Ascending aorta (tissue), 2 donors: ENCODE data around the gene KRTAP12-4. TPM values are rescaled to one million over a fixed set of nuclear protein-coding genes. Genes with fewer than 3 reads are reported as not detected.

Experiments used
- DNase-seq, 2 donors: peaks; one replicate each; pipeline ENCODE4 v3.0.0-alpha.2; 2019; ENCODE audit warnings: low spot score in 2 of 2
- H3K27ac ChIP-seq, 2 donors: fragments of 200-600 bp; sonication (generic); one replicate each; pipeline ENCODE4 v1.5.1; 2016 to 2017; ENCODE audit warnings: mild to moderate bottlenecking in 1 of 2
- H3K27me3 ChIP-seq: fragments of 200-600 bp; sonication (generic); one replicate; pipeline ENCODE4 v1.5.1; 2017
- H3K36me3 ChIP-seq, 2 donors: fragments of 200-600 bp; sonication (generic); one replicate each; pipeline ENCODE4 v1.5.1; 2016
- H3K4me1 ChIP-seq, 2 donors: fragments of 200-600 bp; sonication (generic); one replicate each; pipeline ENCODE4 v1.5.1; 2016 to 2017; ENCODE audit warnings: mild to moderate bottlenecking in 1 of 2
- H3K4me3 ChIP-seq, 2 donors: fragments of 200-600 bp; sonication (generic); one replicate each; pipeline ENCODE4 v1.5.1; 2016 to 2017; ENCODE audit warnings: mild to moderate bottlenecking in 1 of 2
- H3K9me3 ChIP-seq, 2 donors: fragments of 200-600 bp; sonication (generic); one replicate each; pipeline ENCODE4 v1.5.1; 2016
- intact Hi-C: fragments of 100-400 bp; cut with DNase I; formaldehyde crosslinking; loops from one replicate; pipeline ENCODE4 v1.15.1; 2023
- total RNA-seq: library from RNA; depleted of rRNA; stranded (reverse); fragments of >200 nt; gene quantifications from one replicate; pipeline ENCODE4 v1.1.0, GENCODE V29; 2016
- TF ChIP-seq, protein P1 (sequence below), 3 experiments: fragments of 200-600 bp in 2 of 3; fragments of 450-650 bp in 1 of 3; sonication (generic) in 2 of 3; IDR thresholded peaks; one replicate each; pipeline ENCODE4 v1.5.1; 2016 to 2019; ENCODE audit warnings: antibody characterized with exemption in 3 of 3, mild to moderate bottlenecking in 1 of 3, moderate library complexity in 1 of 3

Gene KRTAP12-4
- total RNA-seq, 1 donor from 2014 or later = not detected

DNA sequence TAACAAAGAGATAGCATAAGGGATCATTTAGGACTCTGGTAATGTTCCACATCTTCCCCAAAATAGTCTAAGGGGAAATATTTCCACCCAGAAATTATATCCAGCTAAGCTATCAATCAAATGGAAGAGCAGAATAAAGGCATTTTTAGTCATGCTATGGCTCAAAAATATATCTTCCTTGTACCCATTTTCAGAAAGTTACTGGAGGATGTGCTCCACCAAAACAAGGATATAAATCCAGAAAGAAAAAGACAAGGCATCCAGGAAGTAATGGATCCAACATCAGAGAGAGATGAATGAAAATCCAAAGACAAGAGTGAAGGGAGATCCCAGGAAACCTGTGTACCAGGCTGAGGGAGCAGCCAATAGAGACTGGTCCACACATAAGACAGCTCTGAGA is 45.3 kb downstream of the KRTAP12-4 start:
- Histone ChIP-seq H3K36me3 (no peaks in the 10 kb centered on the region), H3K4me1 (no peaks in the 10 kb centered on the region), H3K27me3 (no peaks in the 10 kb centered on the region), H3K27ac (no peak overlapping the region), H3K4me3 (no peak overlapping the region), H3K9me3 (no peaks in the 10 kb centered on the region)
- intact Hi-C loops = no loop called here
- DNase-seq = no peak
- TF ChIP-seq, protein P1, sequence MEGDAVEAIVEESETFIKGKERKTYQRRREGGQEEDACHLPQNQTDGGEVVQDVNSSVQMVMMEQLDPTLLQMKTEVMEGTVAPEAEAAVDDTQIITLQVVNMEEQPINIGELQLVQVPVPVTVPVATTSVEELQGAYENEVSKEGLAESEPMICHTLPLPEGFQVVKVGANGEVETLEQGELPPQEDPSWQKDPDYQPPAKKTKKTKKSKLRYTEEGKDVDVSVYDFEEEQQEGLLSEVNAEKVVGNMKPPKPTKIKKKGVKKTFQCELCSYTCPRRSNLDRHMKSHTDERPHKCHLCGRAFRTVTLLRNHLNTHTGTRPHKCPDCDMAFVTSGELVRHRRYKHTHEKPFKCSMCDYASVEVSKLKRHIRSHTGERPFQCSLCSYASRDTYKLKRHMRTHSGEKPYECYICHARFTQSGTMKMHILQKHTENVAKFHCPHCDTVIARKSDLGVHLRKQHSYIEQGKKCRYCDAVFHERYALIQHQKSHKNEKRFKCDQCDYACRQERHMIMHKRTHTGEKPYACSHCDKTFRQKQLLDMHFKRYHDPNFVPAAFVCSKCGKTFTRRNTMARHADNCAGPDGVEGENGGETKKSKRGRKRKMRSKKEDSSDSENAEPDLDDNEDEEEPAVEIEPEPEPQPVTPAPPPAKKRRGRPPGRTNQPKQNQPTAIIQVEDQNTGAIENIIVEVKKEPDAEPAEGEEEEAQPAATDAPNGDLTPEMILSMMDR (IDR thresholded peaks at IDR 0.05) = no peak

DNA sequence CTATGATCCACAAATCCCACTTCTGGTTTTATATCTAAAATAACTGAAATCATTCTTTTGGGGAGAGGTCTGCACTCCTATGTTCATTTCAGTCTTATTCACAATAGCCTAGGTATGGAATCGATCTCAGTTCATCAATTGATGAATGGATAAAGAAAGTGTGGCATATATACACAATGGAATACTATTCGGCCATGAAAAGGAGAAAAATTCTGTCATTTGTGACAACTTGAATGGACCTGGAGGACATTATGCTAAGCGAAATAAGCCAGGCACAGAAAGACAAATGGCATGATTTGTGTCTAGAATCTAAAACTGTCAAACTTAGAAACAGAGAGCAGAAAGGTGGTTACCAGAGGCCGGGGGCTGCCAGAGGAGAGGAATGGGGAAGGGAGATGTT is 48.0 kb downstream of the KRTAP12-4 start:
- H3K4me1 ChIP-seq = no peaks in the 10 kb centered on the region
- H3K27me3 ChIP-seq = no peaks in the 10 kb centered on the region
- no peak overlapping the region for H3K4me3 ChIP-seq
- no peak for DNase-seq
- TF ChIP-seq, protein P1 (IDR thresholded peaks at IDR 0.05) = no peak
- H3K9me3 ChIP-seq = no peaks in the 10 kb centered on the region
- H3K36me3 ChIP-seq = no peaks in the 10 kb centered on the region
- no peak overlapping the region for H3K27ac ChIP-seq
- intact Hi-C loops = no loop called here

Other genes with a start within 250 kb of the KRTAP12-4 start
- 2.2 TPM for gene LRRC3, start 199.1 kb downstream of the KRTAP12-4 start, total RNA-seq
- gene KRTAP10-1, start 114.5 kb downstream of the KRTAP12-4 start, total RNA-seq = not detected
- not detected for gene KRTAP10-2, start 103.2 kb downstream of the KRTAP12-4 start, total RNA-seq
- not detected for gene KRTAP10-3, start 95.9 kb downstream of the KRTAP12-4 start, total RNA-seq
- not detected for gene KRTAP10-4, start 80.9 kb downstream of the KRTAP12-4 start, total RNA-seq
- not detected for gene KRTAP10-5, start 74.1 kb downstream of the KRTAP12-4 start, total RNA-seq
- not detected for gene KRTAP10-6, start 62.2 kb downstream of the KRTAP12-4 start, total RNA-seq
- not detected for gene KRTAP10-7, start 54.1 kb downstream of the KRTAP12-4 start, total RNA-seq
- not detected for gene KRTAP10-8, start 42.6 kb downstream of the KRTAP12-4 start, total RNA-seq
- gene KRTAP10-9, start 27.6 kb downstream of the KRTAP12-4 start, total RNA-seq = not detected
- gene KRTAP10-10, start 17.3 kb downstream of the KRTAP12-4 start, total RNA-seq = not detected
- not detected for gene KRTAP10-11, start 8.2 kb downstream of the KRTAP12-4 start, total RNA-seq
- gene KRTAP12-3, start 3.3 kb upstream of the KRTAP12-4 start, total RNA-seq = not detected
- not detected for gene KRTAP12-2, start 12.3 kb upstream of the KRTAP12-4 start, total RNA-seq
- gene KRTAP12-1, start 27.5 kb upstream of the KRTAP12-4 start, total RNA-seq = not detected
- not detected for gene KRTAP10-12, start 42.5 kb upstream of the KRTAP12-4 start, total RNA-seq
- gene TSPEAR, start 56.9 kb upstream of the KRTAP12-4 start, total RNA-seq = not detected
- 58.1 TPM for gene UBE2G2, start 147.2 kb upstream of the KRTAP12-4 start, total RNA-seq
- 69.2 TPM for gene SUMO3, start 163.4 kb upstream of the KRTAP12-4 start, total RNA-seq
- gene PTTG1IP, start 219.0 kb upstream of the KRTAP12-4 start, total RNA-seq = 468 TPM